ENCODE measurements around the gene TMEM150B.

- TF ChIP-seq CTCF (IDR thresholded peaks at IDR 0.05) = no peak
- TF ChIP-seq POLR2AphosphoS5 (IDR thresholded peaks at IDR 0.05) = no peak
Measured at GRCh38 chr19:55304279-55304978, 20.7 kb downstream of the TMEM150B start.
